ENCODE results near the gene ZNRF2. TPM values are rescaled to one million over a fixed set of nuclear protein-coding genes. Genes with fewer than 3 reads are reported as not detected.

ZNRF2 gene
- total and polyA plus RNA-seq, 2 of the 4 experiments (the other 2 are of a cell fraction) = 0.31 to 0.54 TPM

GRCh38 chr7:30364773-30365172, 80.4 kb downstream of the ZNRF2 start:
- Histone ChIP-seq H4K91ac (ENCODE audit: insufficient read depth, low read depth, low read length) (no peak overlapping the region), H3K4me1 (ENCODE audit: control insufficient read depth, insufficient read depth, low read length) (peaks cover 1% of the 10 kb centered on the region; the same call in 1 of the 2 replicates), H3K9me3 (ENCODE audit: control insufficient read depth, insufficient read depth, low read length) (no peaks in the 10 kb centered on the region), H3K4me3 (ENCODE audit: insufficient read depth, low read depth, low read length) (no peak overlapping the region), H4K5ac (ENCODE audit: low read depth, low read length) (no peak overlapping the region), H2BK15ac (ENCODE audit: low read depth, low read length) (no peak overlapping the region), H3K23ac (ENCODE audit: low read depth, low read length) (no peak overlapping the region), H2AK9ac (replicated peaks; ENCODE audit: low read depth, low read length, poor library complexity) (no peak overlapping the region), H2AK5ac (ENCODE audit: low read depth, low read length) (no peak overlapping the region), H2BK120ac (ENCODE audit: low read depth, low read length) (no peak overlapping the region), H3K56ac (ENCODE audit: extremely low read depth, insufficient read depth, low read length) (no peak overlapping the region), H3K79me1 (ENCODE audit: low read depth in 1 of 2, low read length in 2 of 2) (no peaks in the 10 kb centered on the region), H3K18ac (ENCODE audit: low read depth, low read length) (no peak overlapping the region), H2BK20ac (ENCODE audit: low read depth, low read length) (no peak overlapping the region), H3K36me3 (ENCODE audit: control insufficient read depth, insufficient read depth, low read length) (no peaks in the 10 kb centered on the region), H3K27me3 (ENCODE audit: control insufficient read depth, insufficient read depth, low read length) (no peaks in the 10 kb centered on the region), H2BK5ac (ENCODE audit: low read depth, low read length, poor library complexity, severe bottlenecking) (no peak overlapping the region), H4K8ac (ENCODE audit: low read depth in 2 of 2, low read length in 2 of 2) (no peak overlapping the region), H3K27ac (ENCODE audit: insufficient read depth, low read length) (no peak overlapping the region), H3K9ac (ENCODE audit: low read depth, low read length) (no peak overlapping the region), H3K14ac (replicated peaks; ENCODE audit: low read depth, low read length) (no peak overlapping the region), H3K4me2 (ENCODE audit: low read depth, low read length) (no peak overlapping the region), H4K20me1 (ENCODE audit: insufficient read depth, low read length) (no peaks in the 10 kb centered on the region), H2AFZ (replicated peaks; ENCODE audit: low read length, poor library complexity) (no peak overlapping the region), H3K4ac (ENCODE audit: low read depth, low read length) (no peak overlapping the region), H3K9me1 (ENCODE audit: insufficient read depth, low read length) (no peaks in the 10 kb centered on the region)
- TF ChIP-seq RAD21 (IDR thresholded peaks at IDR 0.05; ENCODE audit: low read length) (no peak), BHLHE40 (IDR thresholded peaks at IDR 0.05; ENCODE audit: low read depth, low read length) (no peak), CEBPB (IDR thresholded peaks at IDR 0.05; ENCODE audit: low read depth, low read length) (no peak), NFE2L2 (IDR thresholded peaks at IDR 0.05; ENCODE audit: low read depth, low read length) (no peak), MAZ (IDR thresholded peaks at IDR 0.05; ENCODE audit: borderline replicate concordance, low read depth, low read length) (no peak), SMC3 (IDR thresholded peaks at IDR 0.05; ENCODE audit: low read depth, low read length) (no peak), MXI1 (IDR thresholded peaks at IDR 0.05; ENCODE audit: borderline replicate concordance, low read depth, low read length) (no peak), FOS (IDR thresholded peaks at IDR 0.05; ENCODE audit: low read depth, low read length) (no peak), CHD1 (IDR thresholded peaks at IDR 0.05; ENCODE audit: low read depth, low read length) (no peak), MAFK (IDR thresholded peaks at IDR 0.05; ENCODE audit: low read depth, low read length) (no peak), POLR2A (IDR thresholded peaks at IDR 0.05; ENCODE audit: low read depth, low read length) (no peak), RCOR1 (IDR thresholded peaks at IDR 0.05; ENCODE audit: insufficient replicate concordance, low read length) (no peak)
- TF ChIP-seq, protein P1, sequence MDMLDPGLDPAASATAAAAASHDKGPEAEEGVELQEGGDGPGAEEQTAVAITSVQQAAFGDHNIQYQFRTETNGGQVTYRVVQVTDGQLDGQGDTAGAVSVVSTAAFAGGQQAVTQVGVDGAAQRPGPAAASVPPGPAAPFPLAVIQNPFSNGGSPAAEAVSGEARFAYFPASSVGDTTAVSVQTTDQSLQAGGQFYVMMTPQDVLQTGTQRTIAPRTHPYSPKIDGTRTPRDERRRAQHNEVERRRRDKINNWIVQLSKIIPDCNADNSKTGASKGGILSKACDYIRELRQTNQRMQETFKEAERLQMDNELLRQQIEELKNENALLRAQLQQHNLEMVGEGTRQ (IDR thresholded peaks at IDR 0.05; ENCODE audit: low read depth, low read length) = no peak
- TF ChIP-seq, protein P2, sequence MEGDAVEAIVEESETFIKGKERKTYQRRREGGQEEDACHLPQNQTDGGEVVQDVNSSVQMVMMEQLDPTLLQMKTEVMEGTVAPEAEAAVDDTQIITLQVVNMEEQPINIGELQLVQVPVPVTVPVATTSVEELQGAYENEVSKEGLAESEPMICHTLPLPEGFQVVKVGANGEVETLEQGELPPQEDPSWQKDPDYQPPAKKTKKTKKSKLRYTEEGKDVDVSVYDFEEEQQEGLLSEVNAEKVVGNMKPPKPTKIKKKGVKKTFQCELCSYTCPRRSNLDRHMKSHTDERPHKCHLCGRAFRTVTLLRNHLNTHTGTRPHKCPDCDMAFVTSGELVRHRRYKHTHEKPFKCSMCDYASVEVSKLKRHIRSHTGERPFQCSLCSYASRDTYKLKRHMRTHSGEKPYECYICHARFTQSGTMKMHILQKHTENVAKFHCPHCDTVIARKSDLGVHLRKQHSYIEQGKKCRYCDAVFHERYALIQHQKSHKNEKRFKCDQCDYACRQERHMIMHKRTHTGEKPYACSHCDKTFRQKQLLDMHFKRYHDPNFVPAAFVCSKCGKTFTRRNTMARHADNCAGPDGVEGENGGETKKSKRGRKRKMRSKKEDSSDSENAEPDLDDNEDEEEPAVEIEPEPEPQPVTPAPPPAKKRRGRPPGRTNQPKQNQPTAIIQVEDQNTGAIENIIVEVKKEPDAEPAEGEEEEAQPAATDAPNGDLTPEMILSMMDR (conservative IDR thresholded peaks at IDR 0.05; ENCODE audit: low read depth, low read length) = no peak
- intact Hi-C loops (cut with micrococcal nuclease) = no loop called here
- BruUV-seq (replicated peaks) = no TSS peak
- DNase-seq (no peak), ATAC-seq (ENCODE audit: low read depth) (no peak)
- POLR2A ChIA-PET (ENCODE audit: unreplicated experiment) = interaction anchor here (0.5 kb wide), 1 partner anchor 1659 kb away, joined by 3 read pairs; no protein-coding TSS in a partner anchor
- dilution Hi-C loops (cut with HindIII; ENCODE audit: low sequenced_read_pairs, unreplicated experiment) = no loop called here
- CTCF ChIA-PET = interaction anchor here (0.7 to 1.1 kb wide), 2 partner anchors 12 to 17 kb away, joined by 3 to 5 read pairs; no protein-coding TSS in a partner anchor
- in situ Hi-C loops (cut with MboI; ENCODE audit: low sequenced_read_pairs) = no loop called here
- WGBS, 2 experiments (ENCODE audit: extremely low coverage in 2 of 2, insufficient read length in 1 of 2) = no CpG with 5 or more reads among the region's 1 CpG

All from IMR-90 (cell line).